ENCODE measurements around the gene PAXX. TPM values are rescaled to one million over a fixed set of nuclear protein-coding genes. Genes with fewer than 3 reads are reported as not detected.

The PAXX gene
- total RNA-seq, 2 donors from 2014 or later = 29.9 to 81.0 TPM

GRCh38 chr9:136971746-136972145, 20.5 kb upstream of the PAXX start:
- H3K4me1 ChIP-seq = no peaks in the 10 kb centered on the region
- no peaks in the 10 kb centered on the region for H3K27me3 ChIP-seq
- H3K36me3 ChIP-seq = no peaks in the 10 kb centered on the region
- no peak overlapping the region for H3K27ac ChIP-seq
- DNase-seq = no peak
- no peak overlapping the region for H3K9ac ChIP-seq (ENCODE audit: low read depth in 2 of 2, low read length in 2 of 2)
- no peaks in the 10 kb centered on the region for H3K9me3 ChIP-seq
- intact Hi-C loops (cut with DNase I) = no loop called here
- TF ChIP-seq, protein P1, sequence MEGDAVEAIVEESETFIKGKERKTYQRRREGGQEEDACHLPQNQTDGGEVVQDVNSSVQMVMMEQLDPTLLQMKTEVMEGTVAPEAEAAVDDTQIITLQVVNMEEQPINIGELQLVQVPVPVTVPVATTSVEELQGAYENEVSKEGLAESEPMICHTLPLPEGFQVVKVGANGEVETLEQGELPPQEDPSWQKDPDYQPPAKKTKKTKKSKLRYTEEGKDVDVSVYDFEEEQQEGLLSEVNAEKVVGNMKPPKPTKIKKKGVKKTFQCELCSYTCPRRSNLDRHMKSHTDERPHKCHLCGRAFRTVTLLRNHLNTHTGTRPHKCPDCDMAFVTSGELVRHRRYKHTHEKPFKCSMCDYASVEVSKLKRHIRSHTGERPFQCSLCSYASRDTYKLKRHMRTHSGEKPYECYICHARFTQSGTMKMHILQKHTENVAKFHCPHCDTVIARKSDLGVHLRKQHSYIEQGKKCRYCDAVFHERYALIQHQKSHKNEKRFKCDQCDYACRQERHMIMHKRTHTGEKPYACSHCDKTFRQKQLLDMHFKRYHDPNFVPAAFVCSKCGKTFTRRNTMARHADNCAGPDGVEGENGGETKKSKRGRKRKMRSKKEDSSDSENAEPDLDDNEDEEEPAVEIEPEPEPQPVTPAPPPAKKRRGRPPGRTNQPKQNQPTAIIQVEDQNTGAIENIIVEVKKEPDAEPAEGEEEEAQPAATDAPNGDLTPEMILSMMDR (IDR thresholded peaks at IDR 0.05) = no peak
- no peak overlapping the region for H3K4me3 ChIP-seq

GRCh38 chr9:136972335-136972734, 19.9 kb upstream of the PAXX start:
- intact Hi-C loops (cut with DNase I) = no loop called here
- Histone ChIP-seq H3K9ac (ENCODE audit: low read depth in 2 of 2, low read length in 2 of 2) (no peak overlapping the region), H3K9me3 (no peaks in the 10 kb centered on the region), H3K4me3 (no peak overlapping the region), H3K36me3 (no peaks in the 10 kb centered on the region), H3K27me3 (no peaks in the 10 kb centered on the region), H3K4me1 (no peaks in the 10 kb centered on the region), H3K27ac (no peak overlapping the region)
- TF ChIP-seq, protein P1 (IDR thresholded peaks at IDR 0.05) = no peak
- DNase-seq = no peak

DNA sequence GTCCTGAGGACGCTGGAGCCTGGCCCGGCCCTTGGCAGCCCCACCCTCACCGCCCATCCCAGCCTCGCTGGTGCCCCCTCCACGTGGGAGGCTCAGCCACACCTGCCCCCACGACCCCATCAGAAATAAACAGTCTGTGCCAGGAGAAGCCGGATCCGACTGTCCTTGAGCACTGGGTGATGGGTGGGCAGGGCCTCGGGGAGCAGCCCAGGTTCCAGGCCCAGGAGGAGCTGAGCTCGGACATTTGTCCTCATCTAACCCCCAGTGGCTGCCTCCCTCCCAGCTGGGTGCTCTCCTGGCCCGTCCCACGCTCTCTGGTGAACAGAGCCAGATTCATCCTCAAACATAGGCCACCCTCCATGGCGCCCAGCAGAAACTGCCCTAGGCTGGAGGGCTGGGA, 19.5 kb upstream of the PAXX start:
- no peak for DNase-seq
- TF ChIP-seq, protein P1 (IDR thresholded peaks at IDR 0.05) = no peak
- intact Hi-C loops (cut with DNase I) = no loop called here

DNA sequence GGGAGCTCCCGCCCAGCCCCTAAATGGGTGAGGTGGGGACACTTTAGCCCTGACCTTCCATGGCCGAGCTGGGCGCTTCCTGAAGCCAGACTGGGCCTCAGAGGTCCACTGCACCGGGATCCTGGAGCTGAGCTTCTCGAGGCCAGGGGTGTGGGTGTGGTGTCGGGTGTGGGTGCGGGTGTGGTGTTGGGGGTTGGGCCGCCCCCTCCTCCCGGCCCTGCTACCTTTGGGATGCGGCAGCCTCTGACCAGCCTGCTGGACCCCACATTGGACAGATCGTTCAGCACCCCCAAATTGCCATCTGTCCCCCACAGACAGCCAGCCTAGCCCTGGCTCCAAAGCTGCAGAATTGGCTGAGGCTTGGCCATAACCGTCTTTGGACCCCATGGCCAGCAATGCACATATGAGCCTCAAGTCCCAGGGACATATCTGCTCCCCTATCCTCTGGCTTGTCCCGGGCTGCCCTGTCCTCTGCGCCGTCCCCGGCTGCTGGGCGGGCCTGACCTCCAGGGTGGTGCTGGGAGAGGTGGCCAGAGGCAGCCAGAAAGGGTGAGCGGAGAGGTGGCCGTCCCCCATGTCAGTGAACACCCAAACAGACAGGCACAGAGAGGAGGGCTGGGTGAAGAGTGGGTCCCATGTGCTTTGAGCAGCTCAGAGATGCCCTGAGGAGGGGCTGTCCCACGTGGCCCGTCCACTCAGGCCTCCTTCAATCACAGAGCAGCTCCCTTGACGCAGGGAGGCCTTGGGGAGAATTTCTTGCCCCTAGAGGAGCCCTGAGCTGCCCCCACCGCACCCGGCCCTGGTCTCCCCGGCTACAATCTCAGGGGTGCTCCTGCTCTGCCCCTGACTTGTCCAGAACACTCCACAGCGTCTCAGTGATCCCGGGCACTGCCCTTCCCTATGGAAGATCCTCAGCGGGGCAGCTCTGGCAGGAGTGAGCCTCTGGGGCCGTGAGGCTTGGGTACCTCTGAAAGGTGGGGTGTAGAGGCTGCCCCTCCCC, 18.3 kb upstream of the PAXX start:
- H3K36me3 ChIP-seq = no peaks in the 10 kb centered on the region
- no peak overlapping the region for H3K27ac ChIP-seq
- H3K9me3 ChIP-seq = no peaks in the 10 kb centered on the region
- H3K27me3 ChIP-seq = no peaks in the 10 kb centered on the region
- H3K4me1 ChIP-seq = peaks cover 4% of the 10 kb centered on the region
- TF ChIP-seq, protein P1 (IDR thresholded peaks at IDR 0.05) = no peak
- H3K4me3 ChIP-seq = no peak overlapping the region
- intact Hi-C loops (cut with DNase I) = no loop called here
- H3K9ac ChIP-seq (ENCODE audit: low read depth in 2 of 2, low read length in 2 of 2) = no peak overlapping the region
- no peak for DNase-seq

More for the DNA sequence above, 19.5 kb upstream of the PAXX start:
- Histone ChIP-seq H3K36me3 (no peaks in the 10 kb centered on the region), H3K4me3 (no peak overlapping the region), H3K9me3 (no peaks in the 10 kb centered on the region), H3K9ac (ENCODE audit: low read depth in 2 of 2, low read length in 2 of 2) (no peak overlapping the region), H3K27ac (no peak overlapping the region), H3K27me3 (no peaks in the 10 kb centered on the region), H3K4me1 (no peaks in the 10 kb centered on the region)

DNA sequence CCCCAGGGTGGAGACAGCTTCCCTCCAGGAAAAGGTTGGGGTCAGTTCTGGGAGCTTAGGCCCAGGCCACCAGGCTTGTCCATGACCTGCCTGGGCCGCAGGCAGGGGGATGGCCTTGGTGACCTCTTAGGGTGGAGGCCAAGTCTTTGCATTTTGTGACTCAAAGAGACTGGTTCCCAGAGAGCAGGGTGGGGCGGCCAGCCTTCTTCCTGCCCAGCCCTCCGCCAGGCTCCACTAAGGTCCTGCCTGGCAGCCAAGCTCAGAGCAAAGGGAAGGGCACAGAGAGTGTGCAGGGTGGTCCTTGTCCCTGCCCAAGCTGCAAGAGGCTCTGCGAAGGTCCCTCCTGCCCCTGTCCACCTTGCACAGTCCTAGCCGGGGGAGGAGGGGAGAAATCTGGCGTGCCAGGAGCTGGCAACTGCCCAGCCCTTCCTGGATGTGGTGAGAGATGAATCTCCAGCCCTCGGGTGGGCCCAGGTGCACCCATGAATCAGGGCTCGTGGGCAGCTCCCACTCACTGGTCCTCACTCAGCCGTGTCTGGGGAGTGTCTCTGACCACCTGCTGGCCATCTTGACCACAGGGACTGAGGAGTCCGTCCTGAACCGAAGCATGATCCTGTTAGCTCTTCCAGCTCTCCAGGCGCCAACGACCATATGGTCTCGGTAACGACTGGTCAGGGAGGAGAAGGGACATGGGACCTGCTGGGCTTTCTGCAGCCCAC, 17.2 kb upstream of the PAXX start:
- H3K4me1 ChIP-seq = peaks cover 4% of the 10 kb centered on the region
- intact Hi-C loops (cut with DNase I) = no loop called here
- H3K27ac ChIP-seq = no peak overlapping the region
- no peaks in the 10 kb centered on the region for H3K36me3 ChIP-seq
- H3K9me3 ChIP-seq = no peaks in the 10 kb centered on the region
- no peaks in the 10 kb centered on the region for H3K27me3 ChIP-seq
- H3K4me3 ChIP-seq = no peak overlapping the region
- no peak overlapping the region for H3K9ac ChIP-seq (ENCODE audit: low read depth in 2 of 2, low read length in 2 of 2)
- DNase-seq = no peak
- TF ChIP-seq, protein P1 (IDR thresholded peaks at IDR 0.05) = no peak

All from colonic mucosa (tissue), 4 donors.